Skeletal muscle cell (primary cell): ENCODE measurements around the gene SLC16A12.
A peak's percentile ranks its signal among the peaks of the same experiment; 100 is the strongest.
"Not testable (repeated sequence)": the region's sequence is repeated elsewhere in the genome, so short reads cannot be mapped to it uniquely, and the experiment has no call there.

Source experiments
- DNase-seq: peaks from one replicate; pipeline ENCODE4 v3.0.0-alpha.2; 2010; ENCODE audit warnings: low read depth
- H3K4me3 ChIP-seq: 2 replicates; pipeline ENCODE4 v1.5.1; 2011; ENCODE audit warnings: low read depth, mild to moderate bottlenecking, control low read depth, low read length, moderate library complexity

Gene SLC16A12

DNA sequence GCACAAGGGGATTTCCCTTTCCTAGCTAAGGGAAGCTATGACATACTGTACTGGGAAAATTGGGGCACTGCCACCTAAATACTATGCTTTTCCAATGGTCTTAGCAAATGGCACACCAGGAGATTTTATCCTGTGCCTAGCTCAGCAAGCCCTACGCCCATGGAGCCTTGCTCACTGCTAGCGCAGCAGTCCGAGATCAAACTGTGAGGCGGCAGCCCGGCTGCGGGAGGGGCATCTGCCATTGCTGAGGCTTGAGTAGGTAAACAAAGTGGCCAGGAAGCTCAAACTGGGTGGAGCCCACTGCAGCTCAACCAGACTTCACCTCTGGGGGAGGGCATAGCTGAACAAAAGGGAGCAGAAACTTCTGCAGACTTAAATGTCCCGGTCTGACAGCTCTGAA is 90.6 kb downstream of the SLC16A12 start:
- DNase-seq, H3K4me3 ChIP-seq: not testable (repeated sequence)

DNA sequence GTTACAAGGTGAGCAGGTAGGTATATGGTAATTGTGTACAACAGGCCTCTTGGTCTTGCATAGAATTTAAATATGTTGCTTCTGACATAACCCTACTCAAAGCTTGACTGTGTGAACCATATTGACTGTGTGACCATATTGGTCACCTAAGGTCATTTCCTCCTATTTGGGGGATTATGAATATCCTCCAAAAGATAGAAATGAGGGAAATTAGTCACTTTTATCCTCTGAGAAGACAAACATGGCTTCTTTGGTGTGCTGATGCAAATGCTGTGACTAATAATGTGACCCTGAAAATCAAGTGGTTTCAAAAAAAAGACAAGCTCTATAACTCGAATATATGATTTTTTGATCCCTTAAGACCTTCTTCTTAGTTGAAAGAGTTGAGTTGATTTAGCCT is 93.1 kb downstream of the SLC16A12 start:
- no peak for DNase-seq
- no peak overlapping the region for H3K4me3 ChIP-seq

DNA sequence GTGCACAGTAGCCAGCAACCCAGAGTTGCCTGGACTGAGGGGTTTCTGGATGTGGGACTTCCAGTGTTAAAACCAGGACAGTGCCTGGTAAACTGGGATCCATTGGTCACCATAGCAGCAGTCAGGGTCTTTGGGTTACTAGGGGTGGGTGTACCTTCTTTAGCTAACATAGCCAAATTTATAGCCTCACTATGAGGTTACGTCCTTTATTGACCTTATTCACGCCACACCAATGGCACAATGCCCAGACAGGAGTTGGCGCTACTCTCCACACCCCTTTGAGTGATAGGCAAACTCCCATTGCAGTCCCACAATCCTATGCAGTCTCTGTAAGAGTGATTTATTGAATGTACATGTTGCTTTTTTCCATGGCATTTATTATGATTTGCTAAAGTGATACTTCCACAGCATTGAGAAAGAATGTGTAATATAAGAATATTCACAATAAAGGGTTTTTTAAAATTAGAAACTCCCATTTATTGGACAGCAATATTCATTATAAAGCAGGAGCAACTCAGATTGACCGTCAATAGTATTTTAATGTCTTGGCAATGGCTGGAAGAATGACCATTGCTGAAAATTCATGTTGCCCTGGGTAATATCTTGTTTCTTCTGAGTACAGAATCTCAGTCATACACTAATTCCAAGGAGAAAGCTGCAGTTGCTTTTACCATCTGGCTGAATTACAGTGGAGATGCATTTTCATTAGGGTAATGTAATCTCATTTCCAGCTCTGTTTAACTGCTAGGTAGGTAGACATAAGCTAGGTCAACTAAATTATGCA is 95.0 kb downstream of the SLC16A12 start:
- DNase-seq, result no peak
- no peak overlapping the region for H3K4me3 ChIP-seq

DNA sequence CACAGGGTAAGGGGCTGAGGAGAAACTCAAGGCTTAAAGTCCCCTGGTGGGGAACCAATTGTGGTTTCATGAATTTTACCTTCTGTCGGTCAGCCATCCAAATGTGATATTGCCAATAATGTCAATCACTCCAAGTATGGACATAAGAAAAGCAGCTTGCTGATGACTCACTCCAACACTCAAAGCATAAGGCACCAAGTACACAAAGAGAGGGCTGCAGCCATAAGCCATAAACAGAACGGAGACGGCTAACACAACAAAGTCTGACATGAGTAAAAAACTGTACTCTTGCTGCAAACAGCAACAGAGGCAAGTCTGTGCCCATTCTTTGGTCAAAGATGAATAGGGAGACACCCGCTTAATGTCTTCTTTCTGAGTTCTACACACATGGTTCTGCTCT is 96.9 kb downstream of the SLC16A12 start:
- no peak overlapping the region for H3K4me3 ChIP-seq
- no peak for DNase-seq

DNA sequence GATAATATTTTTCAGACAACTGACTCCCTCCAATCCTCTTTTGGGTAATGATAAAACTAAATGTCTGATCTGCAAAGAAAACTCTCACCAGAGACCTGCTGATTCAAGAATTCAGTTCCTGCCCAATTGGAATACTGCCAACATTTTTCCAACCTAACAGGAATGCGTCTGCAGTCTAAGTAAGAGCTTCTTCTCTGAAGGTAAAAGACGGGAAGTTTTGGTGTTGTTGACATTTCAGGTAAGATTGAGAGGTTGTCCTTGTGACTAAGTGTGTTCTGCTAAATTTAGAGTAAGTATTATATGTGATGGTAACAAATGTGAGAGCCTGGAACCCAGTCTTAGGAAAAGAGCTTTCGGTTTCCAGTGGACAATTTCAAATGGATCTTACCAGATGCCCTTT is 103.4 kb downstream of the SLC16A12 start:
- H3K4me3 ChIP-seq, result no peak overlapping the region
- DNase-seq, result no peak

DNA sequence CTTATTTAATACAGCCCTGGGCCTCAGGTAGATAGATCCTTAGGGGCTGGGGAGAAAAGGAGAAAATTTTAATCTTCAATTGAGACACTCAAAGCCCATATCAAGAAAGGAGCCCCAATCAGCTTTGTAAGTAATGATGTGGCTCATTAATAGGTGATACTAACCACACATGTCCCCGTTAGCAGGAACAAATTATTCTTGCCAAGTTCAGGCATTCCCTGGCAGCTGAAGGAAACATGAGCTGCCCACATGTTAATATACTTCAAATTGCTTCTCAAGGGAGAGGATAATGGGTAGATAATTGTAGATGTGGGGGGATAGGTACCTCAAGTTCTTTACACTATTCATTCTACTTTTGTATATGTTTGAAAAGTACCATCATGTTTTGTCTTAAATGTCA is 106.5 kb downstream of the SLC16A12 start:
- DNase-seq, result no peak
- H3K4me3 ChIP-seq, result no peak overlapping the region

DNA sequence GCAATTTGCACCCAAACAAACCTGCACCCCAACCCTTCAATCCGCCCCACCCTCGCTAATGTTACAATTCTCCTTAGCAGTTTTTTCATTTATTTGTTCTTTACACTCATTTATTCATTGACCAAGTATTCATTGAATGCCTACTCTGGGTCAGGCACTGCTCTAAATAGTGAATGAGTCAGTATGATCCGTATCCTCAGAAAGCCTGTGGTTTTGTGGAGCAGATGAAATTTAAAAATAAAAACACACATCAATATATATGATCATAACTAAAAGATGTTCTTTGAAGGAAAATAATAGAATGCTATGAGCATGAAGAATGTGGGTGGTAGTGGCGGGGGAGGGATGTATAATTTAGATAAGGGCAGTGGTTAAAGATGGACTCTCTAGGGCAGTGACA is 107.8 kb downstream of the SLC16A12 start:
- DNase-seq, result peak; percentile 59
- no peak overlapping the region for H3K4me3 ChIP-seq

DNA sequence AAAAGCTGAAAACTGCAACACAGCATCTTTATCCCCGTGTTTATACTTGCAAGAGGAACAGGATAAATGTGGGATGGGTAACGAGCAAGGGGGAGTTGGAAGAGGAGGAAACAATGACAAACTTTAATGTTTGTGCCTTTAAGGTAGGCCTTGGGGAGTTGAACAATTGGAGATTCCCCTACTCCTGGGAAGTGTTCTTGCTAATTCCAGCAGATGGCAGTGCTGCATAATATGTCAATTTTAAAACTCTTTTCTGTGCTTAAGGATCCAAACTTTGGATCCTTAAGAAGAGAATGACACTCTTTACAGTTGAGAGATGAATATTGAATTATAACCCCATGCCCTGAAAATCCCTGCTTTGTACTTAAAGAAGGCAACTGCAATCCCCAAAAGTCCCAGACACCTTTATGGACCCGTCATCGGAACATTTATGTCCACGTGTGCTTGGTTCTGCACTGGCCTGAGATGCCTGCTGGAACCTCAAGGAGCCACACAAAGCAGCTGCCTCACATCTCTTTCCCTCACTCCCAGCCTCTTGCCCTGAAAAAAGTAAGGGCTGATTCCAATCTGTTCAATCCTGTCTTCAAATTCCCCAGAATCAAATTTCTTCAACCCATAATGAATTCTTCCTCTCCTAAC is 109.0 kb downstream of the SLC16A12 start:
- no peak for DNase-seq

DNA sequence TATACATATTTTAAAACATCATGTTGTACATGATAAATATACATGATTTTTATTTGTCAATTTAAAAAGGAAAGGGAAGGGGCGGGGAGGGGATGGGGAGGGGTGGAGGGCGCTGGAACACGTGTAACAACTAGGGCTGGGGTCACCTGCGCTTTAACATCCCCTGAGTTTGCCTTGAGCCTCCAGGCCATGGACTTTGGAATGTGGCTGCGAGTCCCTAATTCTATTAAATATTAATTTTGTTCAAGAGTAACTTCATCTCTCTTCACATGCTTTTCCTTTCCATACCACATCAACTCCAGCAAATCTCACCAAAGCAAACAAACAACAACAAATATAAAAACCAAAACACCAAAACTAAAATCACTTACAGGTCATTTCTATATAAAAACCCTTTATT is 110.4 kb downstream of the SLC16A12 start:
- H3K4me3 ChIP-seq, result no peak overlapping the region
- DNase-seq, result no peak

More for the DNA sequence above, 109.0 kb downstream of the SLC16A12 start:
- H3K4me3 ChIP-seq, result no peak overlapping the region

DNA sequence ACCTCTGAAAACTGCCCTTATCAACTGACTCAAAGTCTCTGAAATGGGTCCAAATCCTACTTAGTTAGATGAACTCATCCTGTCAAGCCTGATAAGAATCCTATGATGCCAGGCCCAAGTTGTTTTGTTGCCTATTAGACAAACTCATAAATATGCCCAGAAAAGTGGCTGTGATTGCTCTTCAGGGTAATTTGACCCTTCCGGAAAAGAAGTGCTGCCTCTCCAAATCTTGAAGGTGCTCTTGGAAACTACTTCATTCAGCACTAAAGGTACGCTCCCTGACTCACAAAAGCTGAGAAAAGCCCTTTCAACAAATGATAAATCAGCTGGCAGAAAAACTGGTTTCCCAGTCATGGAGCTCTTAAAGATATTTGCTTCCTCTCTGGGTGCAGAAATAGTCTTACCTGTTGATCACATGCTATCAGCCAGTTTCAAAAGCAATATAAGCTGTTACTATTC is 114.3 kb downstream of the SLC16A12 start:
- H3K4me3 ChIP-seq, result no peak overlapping the region
- DNase-seq, result no peak

DNA sequence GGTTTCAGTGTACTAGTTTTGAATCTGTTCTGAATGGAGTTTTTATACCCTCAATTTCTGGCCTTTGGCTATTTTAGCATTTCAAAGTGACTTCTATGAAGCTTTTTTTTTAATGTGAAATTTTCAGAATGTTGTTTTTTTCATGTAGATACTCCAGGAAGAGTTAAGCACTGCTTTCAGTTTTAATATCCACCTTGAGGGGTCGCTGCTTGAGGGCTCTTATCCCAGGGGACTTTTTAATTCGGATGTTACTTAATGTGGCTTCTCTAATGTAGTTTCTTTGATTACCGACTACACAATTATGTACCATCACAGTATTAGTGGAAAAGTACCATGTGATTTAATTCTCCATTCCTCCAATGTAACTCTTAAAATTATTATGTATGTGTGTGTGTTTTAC is 115.8 kb downstream of the SLC16A12 start:
- no peak overlapping the region for H3K4me3 ChIP-seq
- no peak for DNase-seq

DNA sequence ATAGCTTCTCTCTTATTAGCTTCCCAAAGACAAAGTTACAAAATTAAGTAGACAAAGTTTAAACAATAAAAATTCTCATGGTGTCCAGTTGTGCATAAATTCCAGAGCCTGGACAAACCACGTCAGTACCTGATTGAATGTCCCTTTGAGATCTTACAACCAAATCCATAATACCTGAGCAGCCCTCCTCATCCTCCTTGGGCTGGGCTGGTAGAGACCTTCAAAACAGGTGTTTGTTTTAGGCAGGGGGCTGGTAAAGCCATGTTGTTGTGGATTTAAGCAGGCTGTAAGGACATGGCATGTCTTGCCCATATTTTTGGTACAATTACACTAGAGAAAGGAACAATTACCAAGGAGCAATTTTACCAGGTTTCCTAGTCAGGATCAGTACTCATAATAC is 118.9 kb downstream of the SLC16A12 start:
- no peak overlapping the region for H3K4me3 ChIP-seq
- no peak for DNase-seq

DNA sequence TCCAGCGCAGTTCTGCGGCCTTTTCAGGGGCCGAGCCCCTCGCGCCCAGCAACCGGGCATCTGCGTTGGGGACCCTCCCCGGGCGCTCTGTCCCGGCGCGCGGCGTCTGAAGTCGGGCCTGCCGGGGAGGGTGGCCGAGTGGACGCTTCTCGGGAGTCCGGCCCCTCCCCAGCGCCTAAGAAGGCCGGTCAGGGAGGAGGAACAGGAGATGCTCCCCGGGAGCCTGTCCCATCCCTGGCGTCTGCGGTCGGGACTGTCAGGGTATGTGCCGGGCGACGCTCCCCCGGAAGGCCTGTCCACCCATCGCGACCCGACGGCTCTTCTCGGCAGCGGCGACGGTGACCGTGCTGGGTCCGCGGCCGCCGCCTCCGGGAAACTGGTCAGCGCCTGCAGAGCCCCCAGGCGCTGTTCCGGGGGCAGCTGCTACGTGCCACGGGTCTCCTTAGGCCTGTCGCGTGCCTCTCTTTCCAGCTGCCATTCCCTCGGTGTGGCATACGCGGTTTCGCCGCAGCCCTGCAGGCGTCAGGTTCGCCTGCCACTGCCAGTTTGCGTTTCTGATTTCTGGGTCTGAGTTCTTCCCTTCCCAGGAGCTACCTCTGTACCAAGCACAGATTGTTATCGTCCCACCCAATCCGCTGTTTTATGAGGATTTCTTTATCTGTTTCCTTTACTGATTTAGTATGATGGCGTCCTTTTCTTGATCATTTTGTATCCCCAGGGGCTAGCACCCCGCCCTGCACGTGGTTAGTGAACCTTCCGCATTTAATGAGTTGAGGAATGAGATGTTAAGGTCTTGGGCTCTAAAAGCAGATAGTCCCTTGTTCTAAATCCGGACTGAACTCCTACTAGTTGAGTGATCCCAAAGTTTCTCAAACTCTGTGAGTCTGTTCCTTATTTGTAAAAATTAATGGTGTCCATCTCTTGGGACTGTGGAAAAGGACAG is 120.2 kb downstream of the SLC16A12 start:
- no peak for DNase-seq
- peak overlapping the region; percentile 70 for H3K4me3 ChIP-seq

DNA sequence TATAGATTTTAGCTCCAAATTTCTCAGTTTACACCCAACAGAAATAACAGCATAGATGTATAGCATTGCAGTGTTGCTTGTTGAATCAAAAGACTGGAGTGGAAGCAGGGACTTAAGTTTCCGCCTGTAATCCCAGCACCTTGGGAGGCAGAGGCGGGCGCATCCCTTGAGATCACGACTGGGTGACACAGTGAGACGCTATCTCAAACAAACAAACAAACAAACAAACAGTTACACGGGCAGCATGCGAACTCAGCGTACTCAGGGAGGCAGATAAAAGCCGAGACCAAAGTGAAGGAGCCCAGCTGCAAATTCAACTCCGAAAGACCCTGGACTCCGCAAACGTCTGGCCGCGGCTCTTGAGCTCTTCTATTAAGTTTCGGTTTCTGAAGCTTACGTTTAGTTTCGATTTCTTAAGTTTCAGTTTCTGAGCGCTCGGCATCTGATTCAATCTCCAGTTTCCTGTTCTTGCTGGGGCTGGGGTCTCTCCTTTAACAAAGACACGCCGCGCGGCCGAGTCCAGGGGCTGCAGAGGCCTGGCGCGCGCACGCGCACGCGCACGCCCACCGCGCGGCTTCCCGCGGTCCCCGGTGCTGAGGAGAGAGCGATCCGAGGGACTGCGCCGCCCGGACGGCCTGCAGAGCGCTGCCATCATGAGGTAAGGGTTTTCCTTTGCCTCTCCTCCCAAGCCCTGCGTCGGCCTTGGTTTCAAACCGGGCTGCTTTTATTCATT is 121.1 kb downstream of the SLC16A12 start, which contains the start of gene IFIT5:
Gene IFIT5, plus strand, starts transcription at position 423 of the 733 bp plus-strand sequence. Its CDS starts 231 bp downstream, at position 654.
- H3K4me3 ChIP-seq, result peak within 1 kb of the TSS; percentile 70
- DNase-seq, result no peak

DNA sequence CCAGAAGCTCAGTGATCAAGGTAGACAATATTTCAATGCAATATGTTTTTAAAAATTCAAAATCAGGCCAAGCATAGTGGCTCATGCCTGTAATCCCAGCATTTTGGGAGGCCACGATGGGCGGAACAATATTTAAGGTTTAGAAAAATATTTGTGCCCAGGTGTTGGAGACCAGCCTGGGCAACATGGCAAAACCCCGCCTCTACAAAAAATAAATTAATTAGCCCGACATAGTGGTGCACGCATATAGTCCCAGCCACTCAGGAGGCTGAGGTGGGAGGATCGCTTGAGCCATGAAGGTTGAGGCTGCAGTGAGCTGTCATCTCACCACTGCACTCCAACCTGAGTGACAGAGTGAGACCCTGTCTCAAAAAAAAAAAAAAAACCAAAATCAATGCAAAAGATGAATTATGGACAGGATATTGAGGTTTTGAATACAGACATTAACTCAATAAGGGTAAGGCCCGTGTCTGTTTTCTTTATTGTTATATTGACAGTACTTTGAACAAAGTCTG is 121.9 kb downstream of the SLC16A12 start:
- DNase-seq, result no peak
- H3K4me3 ChIP-seq, result peak overlapping the region; percentile 70

DNA sequence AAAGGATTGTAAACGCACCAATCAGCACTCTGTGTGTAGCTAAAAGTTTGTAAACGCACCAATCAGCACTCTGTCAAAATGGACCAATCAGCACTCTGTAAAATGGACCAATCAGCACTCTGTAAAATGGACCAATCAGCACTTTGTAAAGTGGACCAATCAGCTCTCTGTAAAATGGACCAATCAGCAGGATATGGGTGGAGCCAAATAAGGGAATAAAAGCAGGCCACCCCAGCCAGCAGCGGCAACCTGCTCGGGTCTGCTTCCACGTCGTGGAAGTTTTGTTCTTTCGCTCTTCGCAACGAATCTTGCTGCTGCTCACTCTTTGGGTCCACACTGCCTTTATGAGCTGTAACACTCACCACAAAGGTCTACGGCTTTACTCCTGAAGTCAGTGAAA is 123.1 kb downstream of the SLC16A12 start:
- DNase-seq, H3K4me3 ChIP-seq: not testable (repeated sequence)

DNA sequence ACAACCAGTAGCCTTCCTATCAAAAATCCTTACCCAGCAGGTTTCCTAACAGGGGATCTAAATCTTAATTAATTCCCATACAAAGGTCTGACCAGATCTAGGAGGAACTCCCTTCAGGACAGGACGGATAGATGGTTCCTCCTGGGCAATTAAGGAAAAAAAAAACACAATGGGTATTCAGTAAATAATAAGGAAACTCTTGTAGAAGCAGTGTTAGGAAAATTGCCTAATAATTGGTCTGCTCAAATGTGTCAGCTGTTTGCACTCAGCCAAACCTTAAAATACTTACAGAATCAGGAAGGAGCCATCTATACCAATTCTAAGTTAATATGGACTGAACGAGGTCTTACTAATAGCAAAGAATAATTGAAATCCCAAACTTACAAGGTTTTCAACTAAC is 124.3 kb downstream of the SLC16A12 start:
- not testable (repeated sequence) for DNase-seq, H3K4me3 ChIP-seq

DNA sequence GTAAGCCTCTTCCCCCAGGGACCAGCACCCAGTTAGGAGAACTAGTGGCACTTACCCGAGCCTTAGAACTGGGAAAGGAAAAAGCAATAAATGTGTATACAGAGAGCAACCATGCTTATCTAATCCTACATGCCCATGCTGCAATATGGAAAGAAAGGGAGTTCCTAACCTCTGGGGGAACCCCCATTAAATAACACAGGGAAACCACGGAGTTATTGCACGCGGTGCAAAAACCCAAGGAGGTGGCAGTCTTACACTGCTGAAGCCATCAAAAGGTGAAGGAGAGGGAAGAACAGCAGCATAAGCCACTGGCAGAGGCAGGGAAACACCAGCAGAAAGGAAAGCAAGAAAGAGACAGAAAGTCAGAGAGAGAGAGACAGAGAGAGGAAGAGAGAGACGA is 124.8 kb downstream of the SLC16A12 start:
- H3K4me3 ChIP-seq, DNase-seq: not testable (repeated sequence)

DNA sequence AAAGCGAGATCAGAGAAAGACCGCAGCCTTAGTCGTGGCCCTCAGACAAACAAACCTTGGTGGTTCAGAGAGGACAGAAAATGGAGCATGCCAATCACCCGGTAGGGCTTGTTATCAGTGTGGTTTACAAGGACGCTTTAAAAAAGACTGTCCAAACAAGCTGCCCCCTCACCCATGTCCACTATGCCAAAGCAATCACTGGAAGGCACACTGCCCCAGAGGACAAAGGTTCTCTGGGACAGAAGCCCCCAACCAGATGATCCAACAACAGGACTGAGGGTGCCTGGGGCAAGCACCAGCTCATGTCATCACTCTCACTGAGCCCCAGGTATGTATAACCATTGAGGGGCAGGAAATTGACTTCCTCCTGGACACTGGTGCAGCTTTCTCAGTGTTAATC is 126.1 kb downstream of the SLC16A12 start:
- not testable (repeated sequence) for H3K4me3 ChIP-seq, DNase-seq
